H9 (cell line): ENCODE measurements around the gene CYP17A1. TPM values are rescaled to one million over a fixed set of nuclear protein-coding genes. Genes with fewer than 3 reads are reported as not detected.
A peak's percentile ranks its signal among the peaks of the same experiment; 100 is the strongest.

Source experiments
- DNase-seq: peaks from one replicate; pipeline ENCODE4 v3.0.0-alpha.2; 2017
- H2AFZ ChIP-seq: one replicate; pipeline ENCODE4 v1.6.1; 2013; ENCODE audit warnings: mild to moderate bottlenecking, low read length, control low read depth, moderate library complexity
- H2AK5ac ChIP-seq: 2 replicates; pipeline ENCODE4 v1.6.1; 2013; ENCODE audit warnings: low read length, control low read depth, mixed read lengths; ENCODE audit not compliant: insufficient read length
- H2BK120ac ChIP-seq: one replicate; pipeline ENCODE4 v1.6.1; 2013; ENCODE audit warnings: low read depth, mild to moderate bottlenecking, low read length, control low read depth, inconsistent platforms; ENCODE audit not compliant: poor library complexity, severe bottlenecking
- H2BK12ac ChIP-seq: 2 replicates; pipeline ENCODE4 v1.6.1; 2013; ENCODE audit warnings: low read length, control low read depth, mixed read lengths, low read depth; ENCODE audit not compliant: insufficient read length
- H2BK15ac ChIP-seq: 2 replicates; pipeline ENCODE4 v1.6.1; 2013; ENCODE audit warnings: low read depth, low read length, control low read depth
- H2BK20ac ChIP-seq: one replicate; pipeline ENCODE4 v1.6.1; 2013; ENCODE audit warnings: low read depth, mild to moderate bottlenecking, low read length, control low read depth, inconsistent platforms; ENCODE audit not compliant: poor library complexity, severe bottlenecking
- H2BK5ac ChIP-seq: 2 replicates; pipeline ENCODE4 v1.6.1; 2013; ENCODE audit warnings: low read length, control low read depth, mixed read lengths; ENCODE audit not compliant: insufficient read length
- H3K14ac ChIP-seq: 2 replicates; pipeline ENCODE4 v1.6.1; 2013; ENCODE audit warnings: low read length, control low read depth; ENCODE audit not compliant: insufficient read depth
- H3K18ac ChIP-seq: 2 replicates; pipeline ENCODE4 v1.6.1; 2013; ENCODE audit warnings: low read depth, mild to moderate bottlenecking, mixed read lengths, low read length, control low read depth; ENCODE audit not compliant: insufficient read length
- H3K23ac ChIP-seq: 2 replicates; pipeline ENCODE4 v1.6.1; 2013; ENCODE audit warnings: low read length, control low read depth, mixed read lengths, low read depth; ENCODE audit not compliant: insufficient read length
- H3K23me2 ChIP-seq: 2 replicates; pipeline ENCODE4 v1.6.1; 2013; ENCODE audit warnings: low read depth, mild to moderate bottlenecking, mixed read lengths, low read length, control low read depth; ENCODE audit not compliant: insufficient read length, poor library complexity, severe bottlenecking
- H3K27ac ChIP-seq: 2 replicates; pipeline ENCODE4 v1.5.1; 2013; ENCODE audit warnings: low read length, control low read depth, mixed read lengths, low read depth; ENCODE audit not compliant: insufficient read length
- H3K27me3 ChIP-seq: 2 replicates; pipeline ENCODE4 v1.6.1; 2013; ENCODE audit warnings: low read length, control low read depth, inconsistent platforms; ENCODE audit not compliant: insufficient read depth
- H3K4ac ChIP-seq: 2 replicates; pipeline ENCODE4 v1.6.1; 2013; ENCODE audit warnings: low read depth, mild to moderate bottlenecking, control low read depth, inconsistent platforms, low read length, moderate library complexity
- H3K4me1 ChIP-seq: 2 replicates; pipeline ENCODE4 v1.6.1; 2013; ENCODE audit warnings: low read length, control low read depth, inconsistent platforms; ENCODE audit not compliant: insufficient read depth
- H3K4me2 ChIP-seq: 2 replicates; pipeline ENCODE4 v1.6.1; 2013; ENCODE audit warnings: low read length, control low read depth, mixed read lengths; ENCODE audit not compliant: insufficient read length, insufficient read depth
- H3K56ac ChIP-seq: 2 replicates; pipeline ENCODE4 v1.6.1; 2013; ENCODE audit warnings: low read depth, mild to moderate bottlenecking, mixed read lengths, low read length, control low read depth; ENCODE audit not compliant: insufficient read length
- H3K79me1 ChIP-seq: 2 replicates; pipeline ENCODE4 v1.6.1; 2013; ENCODE audit warnings: low read depth, mild to moderate bottlenecking, moderate library complexity, low read length, control low read depth, inconsistent platforms; ENCODE audit not compliant: insufficient read depth, poor library complexity, severe bottlenecking
- H3K79me2 ChIP-seq: 2 replicates; pipeline ENCODE4 v1.6.1; 2013; ENCODE audit warnings: low read length, control low read depth, inconsistent platforms; ENCODE audit not compliant: insufficient read depth
- H3K9ac ChIP-seq: 2 replicates; pipeline ENCODE4 v1.6.1; 2013; ENCODE audit warnings: low read length, control low read depth, mixed read lengths; ENCODE audit not compliant: insufficient read length; ENCODE audit errors: extremely low read depth
- H3K9me3 ChIP-seq: one replicate; pipeline ENCODE4 v1.6.1; 2013; ENCODE audit warnings: low read depth, low read length, inconsistent platforms; ENCODE audit not compliant: control insufficient read depth
- H3T11ph ChIP-seq: one replicate; pipeline ENCODE4 v1.6.1; 2013; ENCODE audit warnings: mild to moderate bottlenecking, low read length, control low read depth, inconsistent platforms
- H4K20me1 ChIP-seq: one replicate; pipeline ENCODE4 v1.6.1; 2013; ENCODE audit not compliant: control insufficient read depth, insufficient read length, insufficient read depth
- H4K5ac ChIP-seq: 2 replicates; pipeline ENCODE4 v1.6.1; 2013; ENCODE audit warnings: low read depth, mild to moderate bottlenecking, mixed read lengths, low read length, control low read depth; ENCODE audit not compliant: insufficient read length
- H4K8ac ChIP-seq: replicated peaks from 2 replicates; pipeline ENCODE4 v1.6.1; 2013; ENCODE audit warnings: low read length, control low read depth, mixed read lengths, low read depth; ENCODE audit not compliant: insufficient read length
- H4K91ac ChIP-seq: 2 replicates; pipeline ENCODE4 v1.6.1; 2013; ENCODE audit warnings: low read depth, mild to moderate bottlenecking, moderate library complexity, mixed read lengths, low read length, control low read depth; ENCODE audit not compliant: insufficient read length
- H3K27ac Mint-ChIP-seq, 3 experiments: 2 replicates in 2 of 3; 3 replicates in 1 of 3; pipeline ENCODE4 v1.8.0; 2020 to 2021; ENCODE audit warnings: mixed read lengths in 3 of 3, mild to moderate bottlenecking in 1 of 3, moderate library complexity in 1 of 3
- H3K27me3 Mint-ChIP-seq: 2 replicates; pipeline ENCODE4 v1.8.0; 2021; ENCODE audit warnings: low read depth, mild to moderate bottlenecking, moderate library complexity, mixed read lengths
- H3K36me3 Mint-ChIP-seq, 3 experiments: 2 replicates in 2 of 3; 3 replicates in 1 of 3; pipeline ENCODE4 v1.8.0; 2020 to 2021; ENCODE audit warnings: low read depth in 3 of 3, mixed read lengths in 3 of 3; ENCODE audit not compliant: insufficient read depth in 1 of 3
- H3K4me1 Mint-ChIP-seq, 2 experiments: 2 replicates each; pipeline ENCODE4 v1.8.0; 2020; ENCODE audit warnings: mixed read lengths in 2 of 2
- H3K4me3 Mint-ChIP-seq, 2 experiments: 2 replicates in 1 of 2; 3 replicates in 1 of 2; pipeline ENCODE4 v1.8.0; 2020 to 2021; ENCODE audit warnings: mild to moderate bottlenecking in 2 of 2, mixed read lengths in 2 of 2, moderate library complexity in 1 of 2
- H3K9me3 Mint-ChIP-seq, 2 experiments: 2 replicates in 1 of 2; 3 replicates in 1 of 2; pipeline ENCODE4 v1.8.0; 2020; ENCODE audit warnings: mild to moderate bottlenecking in 2 of 2, mixed read lengths in 2 of 2, moderate library complexity in 1 of 2
- WGBS: extraction: QIAGEN DNeasy Blood & Tissue Kit; methylation state at CpG from one replicate; pipeline ENCODE4 v1.1.7; 2013; ENCODE audit warnings: missing lambda C conversion rate, low lambda C conversion rate, mixed read lengths; ENCODE audit not compliant: insufficient read length; ENCODE audit errors: extremely low coverage; 5-methylcytosine and 5-hydroxymethylcytosine counted together
- total RNA-seq: library from RNA; stranded (reverse); gene quantifications from 2 replicates; pipeline ENCODE4 v1.2.1, GENCODE V29; 2021
- TF ChIP-seq, protein P1 (sequence below): fragments of 200-600 bp; sonication (generic); conservative IDR thresholded peaks from 3 replicates; pipeline ENCODE4 v1.8.0; 2021; ENCODE audit warnings: antibody characterized with exemption, mild to moderate bottlenecking

CYP17A1 gene
- total RNA-seq, 1 experiment from 2014 or later: not detected

DNA sequence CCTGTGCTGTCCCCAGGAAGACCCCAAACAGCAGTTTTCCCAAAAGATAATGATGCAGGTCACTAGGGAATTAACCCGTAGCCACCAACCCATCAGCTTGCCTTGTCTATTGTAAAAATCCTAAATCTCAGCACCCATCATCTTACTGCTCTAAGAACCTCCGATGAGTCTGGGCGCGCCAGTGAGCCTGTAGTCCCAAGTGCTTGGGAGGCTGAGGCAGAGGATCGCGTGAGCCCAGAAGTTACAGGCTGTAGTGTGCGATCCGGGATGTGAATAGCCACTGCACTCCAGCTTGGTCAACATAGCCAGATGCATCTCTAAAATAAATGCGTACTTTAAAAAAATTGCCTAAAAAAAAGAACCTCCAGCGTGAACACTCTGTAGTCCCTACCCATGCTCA is 33.0 kb upstream of the CYP17A1 start:
- Histone ChIP-seq H3K23me2 (peaks cover 6% of the 10 kb centered on the region), H4K91ac (no peak overlapping the region), H4K8ac (no peak overlapping the region), H3K14ac (no peak overlapping the region), H2BK20ac (no peak overlapping the region), H3K18ac (no peak overlapping the region), H3K4me2 (peak overlapping the region; percentile 70), H2AK5ac (no peak overlapping the region), H2BK15ac (no peak overlapping the region), H3K9ac (no peak overlapping the region), H3K9me3 (no peaks in the 10 kb centered on the region), H2BK120ac (no peak overlapping the region), H3K23ac (no peak overlapping the region), H3K79me1 (no peaks in the 10 kb centered on the region), H3K27me3 (no peaks in the 10 kb centered on the region; the same call in 1 of the 2 replicates), H2AFZ (no peak overlapping the region), H2BK5ac (no peak overlapping the region), H4K20me1 (no peaks in the 10 kb centered on the region), H3K56ac (no peak overlapping the region), H3K79me2 (no peaks in the 10 kb centered on the region), H2BK12ac (no peak overlapping the region), H3K4ac (no peak overlapping the region), H3T11ph (no peak overlapping the region), H3K27ac (no peak overlapping the region), H3K4me1 (no peaks in the 10 kb centered on the region; the same call in 1 of the 2 replicates), H4K5ac (no peak overlapping the region)
- Mint-ChIP-seq H3K27ac (peak overlapping the region; percentile 15 to 95 (median 43); a peak in 2 of 7 replicates), H3K36me3 (peaks cover 0 to 4% (median 0%) of the 10 kb centered on the region in 3 experiments; a peak in 4 of 7 replicates), H3K9me3 (no peaks in the 10 kb centered on the region), H3K27me3 (peaks cover 2% of the 10 kb centered on the region; the same call in 1 of the 2 replicates), H3K4me1 (peaks cover 15 to 17% of the 10 kb centered on the region in 2 experiments), H3K4me3 (peak overlapping the region; percentile 79 to 91)
- TF ChIP-seq, protein P1, sequence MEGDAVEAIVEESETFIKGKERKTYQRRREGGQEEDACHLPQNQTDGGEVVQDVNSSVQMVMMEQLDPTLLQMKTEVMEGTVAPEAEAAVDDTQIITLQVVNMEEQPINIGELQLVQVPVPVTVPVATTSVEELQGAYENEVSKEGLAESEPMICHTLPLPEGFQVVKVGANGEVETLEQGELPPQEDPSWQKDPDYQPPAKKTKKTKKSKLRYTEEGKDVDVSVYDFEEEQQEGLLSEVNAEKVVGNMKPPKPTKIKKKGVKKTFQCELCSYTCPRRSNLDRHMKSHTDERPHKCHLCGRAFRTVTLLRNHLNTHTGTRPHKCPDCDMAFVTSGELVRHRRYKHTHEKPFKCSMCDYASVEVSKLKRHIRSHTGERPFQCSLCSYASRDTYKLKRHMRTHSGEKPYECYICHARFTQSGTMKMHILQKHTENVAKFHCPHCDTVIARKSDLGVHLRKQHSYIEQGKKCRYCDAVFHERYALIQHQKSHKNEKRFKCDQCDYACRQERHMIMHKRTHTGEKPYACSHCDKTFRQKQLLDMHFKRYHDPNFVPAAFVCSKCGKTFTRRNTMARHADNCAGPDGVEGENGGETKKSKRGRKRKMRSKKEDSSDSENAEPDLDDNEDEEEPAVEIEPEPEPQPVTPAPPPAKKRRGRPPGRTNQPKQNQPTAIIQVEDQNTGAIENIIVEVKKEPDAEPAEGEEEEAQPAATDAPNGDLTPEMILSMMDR: no peak
- WGBS: no CpG with 5 or more reads among the region's 10 CpGs
- DNase-seq: peak; percentile 35
